Coronary artery (tissue), 2 donors: ENCODE measurements around the gene IL15RA.

Experiments
- DNase-seq: peaks from one replicate; pipeline ENCODE4 v3.0.0-alpha.2; 2017; ENCODE audit warnings: low spot score
- H3K27ac ChIP-seq, 2 donors: fragments of 200-600 bp; sonication (generic); one replicate each; pipeline ENCODE4 v1.5.1; 2016 to 2019
- H3K4me3 ChIP-seq: fragments of 200-600 bp; sonication (generic); 2 replicates; pipeline ENCODE4 v1.5.1; 2016; ENCODE audit warnings: mild to moderate bottlenecking, moderate library complexity
- TF ChIP-seq, protein P1 (sequence below): fragments of 200-600 bp; sonication (generic); IDR thresholded peaks from one replicate; pipeline ENCODE4 v1.5.1; 2019; ENCODE audit warnings: antibody characterized with exemption

The IL15RA gene

DNA sequence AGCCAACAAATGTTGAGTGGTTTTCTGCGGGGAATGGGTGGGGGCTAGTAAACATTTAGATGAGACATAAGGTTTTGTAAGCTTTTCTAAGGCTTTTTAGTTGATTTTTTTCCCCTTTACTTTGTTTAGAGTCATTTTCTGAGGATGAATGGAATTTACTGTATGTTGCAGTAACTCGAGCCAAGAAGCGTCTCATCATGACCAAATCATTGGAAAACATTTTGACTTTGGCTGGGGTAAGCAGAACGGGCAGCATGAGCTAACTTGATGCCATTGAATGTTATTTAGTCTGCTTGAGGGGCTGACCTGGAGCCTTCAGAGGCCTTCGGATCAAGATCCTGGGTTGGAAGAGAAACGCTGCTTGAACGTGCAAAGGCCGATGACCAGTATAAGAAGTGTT, 50.0 kb downstream of the IL15RA start:
- TF ChIP-seq, protein P1, sequence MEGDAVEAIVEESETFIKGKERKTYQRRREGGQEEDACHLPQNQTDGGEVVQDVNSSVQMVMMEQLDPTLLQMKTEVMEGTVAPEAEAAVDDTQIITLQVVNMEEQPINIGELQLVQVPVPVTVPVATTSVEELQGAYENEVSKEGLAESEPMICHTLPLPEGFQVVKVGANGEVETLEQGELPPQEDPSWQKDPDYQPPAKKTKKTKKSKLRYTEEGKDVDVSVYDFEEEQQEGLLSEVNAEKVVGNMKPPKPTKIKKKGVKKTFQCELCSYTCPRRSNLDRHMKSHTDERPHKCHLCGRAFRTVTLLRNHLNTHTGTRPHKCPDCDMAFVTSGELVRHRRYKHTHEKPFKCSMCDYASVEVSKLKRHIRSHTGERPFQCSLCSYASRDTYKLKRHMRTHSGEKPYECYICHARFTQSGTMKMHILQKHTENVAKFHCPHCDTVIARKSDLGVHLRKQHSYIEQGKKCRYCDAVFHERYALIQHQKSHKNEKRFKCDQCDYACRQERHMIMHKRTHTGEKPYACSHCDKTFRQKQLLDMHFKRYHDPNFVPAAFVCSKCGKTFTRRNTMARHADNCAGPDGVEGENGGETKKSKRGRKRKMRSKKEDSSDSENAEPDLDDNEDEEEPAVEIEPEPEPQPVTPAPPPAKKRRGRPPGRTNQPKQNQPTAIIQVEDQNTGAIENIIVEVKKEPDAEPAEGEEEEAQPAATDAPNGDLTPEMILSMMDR = no peak
- no peak for DNase-seq
- H3K4me3 ChIP-seq = no peak overlapping the region
- peak overlapping the region; percentile 5 to 70 for H3K27ac ChIP-seq

DNA sequence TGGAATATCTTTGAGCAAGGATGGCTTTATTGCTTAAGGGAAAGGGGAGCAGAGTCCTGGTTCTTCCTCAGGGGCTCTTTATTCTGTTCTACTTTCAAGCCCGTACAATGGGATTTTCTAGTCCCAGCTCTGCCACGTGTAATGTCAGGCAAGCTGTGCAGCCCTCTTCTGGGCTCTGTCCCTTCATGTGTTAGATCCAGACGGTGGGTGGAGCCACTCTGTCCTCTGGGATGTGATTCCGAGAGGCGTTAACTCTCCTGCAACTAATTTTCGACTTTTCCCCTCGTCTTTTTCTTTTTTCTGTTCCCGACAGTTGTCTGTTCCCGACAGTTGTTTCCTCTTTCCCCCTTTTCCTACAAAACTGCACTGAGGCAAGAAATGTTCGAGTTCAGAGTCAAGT, 52.5 kb downstream of the IL15RA start:
- no peak overlapping the region for H3K27ac ChIP-seq
- no peak for DNase-seq
- TF ChIP-seq, protein P1 = no peak
- H3K4me3 ChIP-seq = no peak overlapping the region

DNA sequence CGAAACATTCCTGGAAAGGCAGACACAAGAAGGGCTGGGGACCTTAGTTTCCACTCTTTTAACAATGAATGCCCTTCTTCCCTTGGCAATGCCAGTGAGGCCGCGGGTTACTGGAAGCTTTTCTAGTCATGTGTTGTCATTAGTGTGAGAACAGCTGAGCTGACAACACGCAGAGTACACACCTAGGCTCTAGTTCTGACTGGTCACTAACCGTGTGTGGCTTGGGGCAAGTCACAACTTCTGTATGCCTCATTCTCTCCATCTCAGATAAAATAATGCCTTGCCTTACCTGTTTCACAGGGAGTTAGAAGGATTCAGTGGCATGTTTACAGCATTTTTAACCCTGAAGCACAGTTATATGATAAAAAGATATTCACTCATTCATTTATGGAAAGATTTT, 55.6 kb downstream of the IL15RA start:
- TF ChIP-seq, protein P1 = no peak
- Histone ChIP-seq H3K4me3 (no peak overlapping the region), H3K27ac (no peak overlapping the region)
- no peak for DNase-seq

DNA sequence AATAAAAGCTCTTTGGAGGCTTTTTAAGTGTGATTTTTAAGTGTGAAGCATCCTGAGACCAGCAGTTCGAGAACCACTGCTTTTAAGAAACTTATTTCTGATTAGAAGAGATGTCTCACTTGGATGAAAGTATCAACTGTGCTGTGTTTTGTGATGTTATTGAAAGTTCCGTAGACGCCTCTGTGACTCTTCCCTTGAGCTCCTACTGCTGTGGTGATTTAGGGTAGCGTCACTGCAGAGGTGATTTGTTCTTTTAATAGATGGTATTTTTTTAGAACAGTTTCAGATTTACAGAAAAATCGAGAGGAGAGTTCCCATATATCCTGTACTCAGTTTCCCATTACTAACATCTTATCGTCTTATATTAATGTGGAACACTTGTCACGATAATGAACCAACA, 57.8 kb downstream of the IL15RA start:
- H3K27ac ChIP-seq = no peak overlapping the region
- TF ChIP-seq, protein P1 = no peak
- H3K4me3 ChIP-seq = no peak overlapping the region
- DNase-seq = no peak

DNA sequence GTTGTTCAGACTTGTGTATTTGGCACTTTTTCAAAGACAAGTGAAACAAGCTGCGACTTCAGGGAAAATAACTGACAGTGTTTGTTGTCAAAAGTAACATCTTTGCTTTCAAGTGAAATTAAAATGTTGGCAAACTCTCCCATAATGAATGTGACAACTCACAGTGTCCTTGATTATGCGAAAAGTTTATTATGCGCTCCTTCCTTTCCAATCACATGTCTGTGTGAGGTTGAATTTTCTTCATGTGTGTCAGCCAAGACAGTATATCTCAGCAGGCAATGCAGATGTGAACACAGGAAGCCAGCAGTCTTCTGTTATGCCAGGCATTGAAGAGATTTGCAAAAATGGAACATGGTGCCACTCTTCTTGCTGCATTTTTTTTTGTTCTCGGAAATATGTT, 58.6 kb downstream of the IL15RA start:
- Histone ChIP-seq H3K4me3 (no peak overlapping the region), H3K27ac (no peak overlapping the region)
- DNase-seq = no peak
- TF ChIP-seq, protein P1 = no peak

DNA sequence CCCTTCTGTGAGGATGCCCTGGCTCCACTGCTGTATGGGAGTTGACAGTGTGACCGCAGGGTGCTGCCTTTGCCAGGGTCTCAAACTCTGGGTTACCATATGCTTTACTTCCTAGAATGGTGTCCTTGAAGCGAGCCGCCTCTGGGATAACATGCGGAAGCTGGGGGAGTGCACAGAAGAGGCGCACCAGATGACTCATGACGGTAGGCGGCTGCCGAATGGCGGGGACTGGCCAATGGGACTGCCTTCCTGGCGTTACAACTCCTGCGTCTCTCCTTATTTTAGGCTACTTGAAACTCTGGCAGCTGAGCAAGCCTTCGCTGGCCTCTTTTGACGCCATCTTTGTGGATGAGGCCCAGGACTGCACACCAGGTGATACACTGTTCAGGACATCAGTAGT, 60.0 kb downstream of the IL15RA start:
- Histone ChIP-seq H3K27ac (no peak overlapping the region), H3K4me3 (no peak overlapping the region)
- no peak for DNase-seq
- TF ChIP-seq, protein P1 = no peak

DNA sequence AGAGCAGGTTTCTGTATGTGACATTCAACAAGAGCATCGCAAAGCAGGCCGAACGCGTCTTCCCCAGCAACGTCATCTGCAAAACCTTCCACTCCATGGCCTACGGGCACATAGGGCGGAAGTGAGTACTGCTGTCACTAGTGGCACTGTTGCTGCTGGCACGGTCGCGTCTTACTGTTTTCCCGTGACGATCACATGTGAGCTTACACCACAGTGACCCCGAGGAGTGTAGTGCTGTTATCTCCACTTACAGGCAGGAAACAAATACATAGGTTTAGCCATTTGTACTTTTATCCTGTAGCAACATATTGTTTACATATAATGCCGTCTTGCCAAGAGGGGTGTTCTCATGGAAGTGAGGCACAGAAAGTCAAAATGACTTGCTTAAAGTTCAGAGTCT, 61.9 kb downstream of the IL15RA start:
- DNase-seq = no peak
- no peak overlapping the region for H3K27ac ChIP-seq
- TF ChIP-seq, protein P1 = no peak
- no peak overlapping the region for H3K4me3 ChIP-seq
